ENCODE measurements around the gene SLC35C1.

Gene SLC35C1

GRCh38 chr11:45804761-45805304 is at the start of gene SLC35C1:
Gene SLC35C1 (plus strand): TSS chr11:45805149. CDS start chr11:45805802, 653 bp downstream.
- peak; percentile 98 for DNase-seq

- DNase-seq = no peak
Observed at GRCh38 chr11:45755281-45755859, 49.6 kb upstream of the SLC35C1 start.

- DNase-seq = no peak
Observed at GRCh38 chr11:45756384-45757010, 48.5 kb upstream of the SLC35C1 start.

- no peak for DNase-seq
Observed at GRCh38 chr11:45757672-45758071, 47.3 kb upstream of the SLC35C1 start.

- DNase-seq = no peak
Observed at GRCh38 chr11:45761659-45762058, 43.3 kb upstream of the SLC35C1 start.

- no peak for DNase-seq
Observed at GRCh38 chr11:45765107-45765668, 39.8 kb upstream of the SLC35C1 start.

GRCh38 chr11:45765836-45766235 is 39.1 kb upstream of the SLC35C1 start:
- no peak for DNase-seq

- DNase-seq = no peak
Observed at GRCh38 chr11:45766469-45766868, 38.5 kb upstream of the SLC35C1 start.

GRCh38 chr11:45768486-45768885 is 36.5 kb upstream of the SLC35C1 start:
- DNase-seq = no peak

GRCh38 chr11:45769960-45770359 is 35.0 kb upstream of the SLC35C1 start:
- DNase-seq = no peak

- DNase-seq = peak; percentile 89 to 94
Observed at GRCh38 chr11:45771193-45771565, 33.8 kb upstream of the SLC35C1 start.

GRCh38 chr11:45771566-45772448 is 33.1 kb upstream of the SLC35C1 start:
- peak; percentile 92 to 94 for DNase-seq

- DNase-seq = no peak
Observed at GRCh38 chr11:45772449-45772774, 32.5 kb upstream of the SLC35C1 start.

GRCh38 chr11:45772986-45773785 is 31.8 kb upstream of the SLC35C1 start:
- no peak for DNase-seq

GRCh38 chr11:45773786-45774655 is 30.9 kb upstream of the SLC35C1 start:
- DNase-seq = no peak

- DNase-seq = no peak
Observed at GRCh38 chr11:45774786-45775185, 30.2 kb upstream of the SLC35C1 start.

GRCh38 chr11:45777127-45777969 is 27.6 kb upstream of the SLC35C1 start:
- no peak for DNase-seq

GRCh38 chr11:45778341-45778740 is 26.6 kb upstream of the SLC35C1 start:
- no peak for DNase-seq

GRCh38 chr11:45779602-45780001 is 25.3 kb upstream of the SLC35C1 start:
- no peak for DNase-seq

- no peak for DNase-seq
Observed at GRCh38 chr11:45786272-45786671, 18.7 kb upstream of the SLC35C1 start.

GRCh38 chr11:45788887-45789286 is 16.1 kb upstream of the SLC35C1 start:
- no peak for DNase-seq
